ENCODE measurements around the gene SLC4A5. TPM values are rescaled to one million over a fixed set of nuclear protein-coding genes. Genes with fewer than 3 reads are reported as not detected.
A peak's percentile ranks its signal among the peaks of the same experiment; 100 is the strongest.
"Not testable (repeated sequence)": the region's sequence is repeated elsewhere in the genome, so short reads cannot be mapped to it uniquely, and the experiment has no call there.

SLC4A5 gene
- total RNA-seq, 2 experiments from 2014 or later = 1.8 to 2.0 TPM

DNA sequence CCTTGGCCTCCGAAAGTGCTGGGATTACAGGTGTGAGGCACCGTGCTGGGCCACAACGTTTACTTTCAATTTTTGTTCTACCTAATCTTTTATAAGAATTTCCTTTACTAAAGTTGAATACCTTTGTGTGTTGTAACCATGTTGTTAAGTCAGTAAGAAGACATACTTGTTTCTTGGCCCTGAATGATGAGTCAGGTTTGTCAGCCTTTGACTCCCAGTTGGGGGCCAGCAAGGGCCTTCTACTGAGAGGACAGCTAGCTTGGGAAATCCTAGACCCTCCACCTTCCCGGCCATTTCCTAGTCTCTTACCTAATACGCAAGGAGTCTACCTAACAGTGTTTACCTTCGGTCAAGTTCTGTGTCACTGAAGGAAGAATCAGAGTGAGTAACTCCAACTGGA, 122.1 kb downstream of the SLC4A5 start:
- POLR2A ChIA-PET = interaction anchor here (1.3 kb wide), 1 partner anchor 21 kb away, joined by 5 read pairs; no protein-coding TSS in a partner anchor
- no peak for ATAC-seq
- H3K36me3 Mint-ChIP-seq (ENCODE audit: low read depth) = peaks cover 38% of the 10 kb centered on the region
- TF ChIP-seq, protein P1, sequence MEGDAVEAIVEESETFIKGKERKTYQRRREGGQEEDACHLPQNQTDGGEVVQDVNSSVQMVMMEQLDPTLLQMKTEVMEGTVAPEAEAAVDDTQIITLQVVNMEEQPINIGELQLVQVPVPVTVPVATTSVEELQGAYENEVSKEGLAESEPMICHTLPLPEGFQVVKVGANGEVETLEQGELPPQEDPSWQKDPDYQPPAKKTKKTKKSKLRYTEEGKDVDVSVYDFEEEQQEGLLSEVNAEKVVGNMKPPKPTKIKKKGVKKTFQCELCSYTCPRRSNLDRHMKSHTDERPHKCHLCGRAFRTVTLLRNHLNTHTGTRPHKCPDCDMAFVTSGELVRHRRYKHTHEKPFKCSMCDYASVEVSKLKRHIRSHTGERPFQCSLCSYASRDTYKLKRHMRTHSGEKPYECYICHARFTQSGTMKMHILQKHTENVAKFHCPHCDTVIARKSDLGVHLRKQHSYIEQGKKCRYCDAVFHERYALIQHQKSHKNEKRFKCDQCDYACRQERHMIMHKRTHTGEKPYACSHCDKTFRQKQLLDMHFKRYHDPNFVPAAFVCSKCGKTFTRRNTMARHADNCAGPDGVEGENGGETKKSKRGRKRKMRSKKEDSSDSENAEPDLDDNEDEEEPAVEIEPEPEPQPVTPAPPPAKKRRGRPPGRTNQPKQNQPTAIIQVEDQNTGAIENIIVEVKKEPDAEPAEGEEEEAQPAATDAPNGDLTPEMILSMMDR (IDR thresholded peaks at IDR 0.05) = no peak
- no peak overlapping the region for H3K27ac Mint-ChIP-seq
- CTCF ChIA-PET = no interaction called here
- intact Hi-C loops (cut with micrococcal nuclease) = no loop called here
- no peak for DNase-seq
- H3K27me3 Mint-ChIP-seq = no peaks in the 10 kb centered on the region
- no peak overlapping the region for H3K4me3 Mint-ChIP-seq
- no peaks in the 10 kb centered on the region for H3K9me3 Mint-ChIP-seq
- H3K4me1 Mint-ChIP-seq (ENCODE audit: low read depth) = peaks cover 4% of the 10 kb centered on the region

DNA sequence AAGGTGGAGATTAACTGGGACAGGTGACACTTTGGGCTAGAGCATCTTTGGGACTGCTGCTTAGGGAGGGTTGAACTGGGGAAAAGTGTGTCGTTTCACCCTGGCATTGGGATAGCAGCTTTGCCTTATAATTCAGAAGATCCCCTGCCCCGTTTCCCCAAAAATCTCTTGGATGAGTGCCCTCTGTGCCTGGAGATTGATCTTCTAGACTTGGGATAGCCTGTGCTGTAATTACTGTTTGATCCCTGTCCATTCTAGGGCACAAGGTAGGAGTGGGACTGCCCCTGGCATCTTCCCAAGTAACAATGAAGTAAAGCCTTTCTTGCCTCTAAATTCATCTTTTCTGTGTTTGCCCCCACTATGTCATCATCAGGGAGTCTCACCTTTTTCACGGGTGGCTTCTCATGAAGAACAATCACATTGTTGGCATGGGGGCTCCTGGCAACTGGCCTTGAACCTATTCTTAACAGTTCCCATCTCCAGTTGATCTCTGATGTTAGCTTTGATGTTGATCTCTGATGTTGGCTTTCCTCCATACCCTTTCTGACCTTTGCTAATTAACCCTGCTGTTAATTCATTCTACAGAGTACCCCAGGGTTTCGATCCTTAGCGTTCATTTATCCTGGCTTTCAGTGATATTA, 123.2 kb downstream of the SLC4A5 start:
- ATAC-seq (no peak), DNase-seq (no peak)
- ChIA-PET CTCF (no interaction called here), POLR2A (interaction anchor here (0.7 to 2.2 kb wide), 6 partner anchors 12 to 204 kb away, joined by 3 to 11 read pairs (median 5); no protein-coding TSS in a partner anchor)
- TF ChIP-seq, protein P1 (IDR thresholded peaks at IDR 0.05) = no peak
- H3K4me3 Mint-ChIP-seq = no peak overlapping the region
- peaks cover 46% of the 10 kb centered on the region for H3K36me3 Mint-ChIP-seq (ENCODE audit: low read depth)
- no peaks in the 10 kb centered on the region for H3K27me3 Mint-ChIP-seq
- intact Hi-C loops (cut with micrococcal nuclease) = no loop called here
- H3K4me1 Mint-ChIP-seq (ENCODE audit: low read depth) = peaks cover 5% of the 10 kb centered on the region
- no peaks in the 10 kb centered on the region for H3K9me3 Mint-ChIP-seq
- H3K27ac Mint-ChIP-seq = no peak overlapping the region

DNA sequence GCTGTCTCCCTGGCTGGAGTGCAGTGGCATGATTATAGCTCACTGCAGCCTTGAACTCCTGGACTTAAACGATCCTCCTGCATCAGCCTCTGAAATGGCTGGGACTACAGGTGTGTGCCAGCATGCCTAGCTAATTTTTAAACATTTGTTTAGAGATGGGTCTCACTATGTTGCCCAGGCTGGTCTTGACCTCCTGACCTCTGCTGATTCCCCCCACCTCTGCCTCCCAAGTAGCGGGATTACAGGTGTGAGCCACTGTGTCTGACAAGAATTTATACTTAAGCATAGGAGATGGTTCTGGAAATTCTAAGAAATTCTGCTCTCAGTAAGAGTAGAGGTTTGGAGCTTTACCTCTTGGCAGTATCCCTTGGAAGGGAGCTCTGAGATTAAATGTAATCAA, 126.6 kb downstream of the SLC4A5 start:
- no peak for DNase-seq
- Mint-ChIP-seq H3K4me1 (ENCODE audit: low read depth) (peaks cover 2% of the 10 kb centered on the region), H3K27ac (no peak overlapping the region), H3K9me3 (no peaks in the 10 kb centered on the region), H3K36me3 (ENCODE audit: low read depth) (peaks cover 55% of the 10 kb centered on the region), H3K27me3 (no peaks in the 10 kb centered on the region), H3K4me3 (no peak overlapping the region)
- ChIA-PET POLR2A (interaction anchor here (1.4 to 3.6 kb wide), 5 partner anchors 9 to 38 kb away, joined by 3 to 30 read pairs (median 8); partner anchors contain the start of genes MOB1A and MTHFD2), CTCF (interaction anchor here (0.9 to 3.8 kb wide), 5 partner anchors 12 to 119 kb away, joined by 3 to 15 read pairs (median 3); partner anchors contain the start of gene MOB1A)
- intact Hi-C loops (cut with micrococcal nuclease) = no loop called here
- ATAC-seq = no peak
- TF ChIP-seq, protein P1 (IDR thresholded peaks at IDR 0.05) = no peak

DNA sequence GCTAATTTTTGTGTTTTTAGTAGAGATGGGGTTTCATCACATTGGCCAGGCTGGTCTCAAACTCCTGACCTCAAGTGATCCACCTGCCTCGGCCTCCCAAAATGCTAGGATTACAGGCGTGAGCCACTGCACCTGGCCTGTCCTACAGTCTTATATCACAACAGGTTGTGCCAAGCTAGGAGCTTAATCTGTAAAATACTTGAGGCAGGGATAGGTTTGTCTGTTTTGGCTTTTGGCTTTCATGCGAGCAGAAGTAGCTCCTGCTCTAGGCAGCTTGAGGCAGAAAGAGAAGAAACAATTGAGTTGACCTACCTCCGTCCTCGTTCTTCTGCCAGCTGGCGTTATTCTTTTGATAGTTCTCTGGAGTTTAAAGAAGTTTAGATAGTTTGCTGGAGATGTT, 127.4 kb downstream of the SLC4A5 start:
- H3K27me3 Mint-ChIP-seq; H3K4me1 Mint-ChIP-seq (ENCODE audit: low read depth); H3K4me3 Mint-ChIP-seq; H3K9me3 Mint-ChIP-seq; DNase-seq; ATAC-seq; intact Hi-C loops (cut with micrococcal nuclease): not testable (repeated sequence)
- ChIA-PET CTCF (interaction anchor here (0.7 to 3.8 kb wide), 7 partner anchors 11 to 119 kb away, joined by 3 to 15 read pairs (median 3); partner anchors contain the start of gene MOB1A), POLR2A (interaction anchor here (0.8 to 3.6 kb wide), 7 partner anchors 8 to 49 kb away, joined by 3 to 30 read pairs (median 4); partner anchors contain the start of genes MOB1A and MTHFD2)
- Mint-ChIP-seq H3K27ac (peak overlapping the region; percentile 55), H3K36me3 (ENCODE audit: low read depth) (peaks cover 58% of the 10 kb centered on the region)

DNA sequence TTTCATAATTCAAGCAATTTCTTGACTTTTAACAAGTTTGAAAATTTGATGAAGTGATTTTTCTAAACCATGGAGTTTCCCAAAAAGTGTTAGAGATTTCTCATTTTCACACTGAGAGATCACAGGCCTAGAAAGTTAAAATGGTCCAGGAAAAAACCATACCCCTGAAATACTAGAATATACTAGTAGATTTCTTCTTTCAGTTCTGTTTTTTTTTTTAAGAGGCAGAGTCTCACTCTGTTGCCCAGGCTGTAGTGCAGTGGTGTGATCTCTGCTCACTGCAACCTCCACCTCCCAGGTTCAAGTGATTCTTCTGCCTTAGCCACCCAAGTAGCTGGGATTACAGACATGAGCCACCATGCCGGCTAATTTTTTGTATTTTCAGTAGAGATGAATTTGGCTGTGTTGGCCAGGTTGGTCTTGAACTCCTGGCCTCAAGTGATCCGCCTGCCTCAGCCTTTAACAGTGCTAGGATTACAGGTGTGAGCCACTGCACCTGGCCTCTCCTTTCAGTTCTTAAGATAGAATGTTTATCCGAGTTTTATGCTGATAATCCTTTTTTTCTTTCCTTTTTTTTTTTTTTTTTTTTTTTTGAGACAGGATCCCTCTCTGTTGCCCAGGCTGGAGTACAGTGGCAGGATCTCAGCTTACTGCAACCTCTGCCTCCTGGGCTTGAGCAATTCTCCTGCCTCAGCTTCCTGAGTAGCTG, 130.4 kb downstream of the SLC4A5 start:
- POLR2A ChIA-PET = interaction anchor here (3.6 kb wide), 1 partner anchor 8 kb away, joined by 30 read pairs; no protein-coding TSS in a partner anchor

More for the DNA sequence above, 130.4 kb downstream of the SLC4A5 start:
- Mint-ChIP-seq H3K4me3 (no peak overlapping the region), H3K9me3 (no peaks in the 10 kb centered on the region), H3K27me3 (no peaks in the 10 kb centered on the region), H3K36me3 (ENCODE audit: low read depth) (peaks cover 61% of the 10 kb centered on the region), H3K4me1 (ENCODE audit: low read depth) (peaks cover 13% of the 10 kb centered on the region), H3K27ac (no peak overlapping the region)
- intact Hi-C loops (cut with micrococcal nuclease) = no loop called here
- CTCF ChIA-PET = interaction anchor here (1.1 kb wide), 1 partner anchor 37 kb away, joined by 3 read pairs; no protein-coding TSS in a partner anchor
- no peak for ATAC-seq
- no peak for DNase-seq
- TF ChIP-seq, protein P1 (IDR thresholded peaks at IDR 0.05) = no peak
